ENCODE data around the gene WDHD1. TPM values are rescaled to one million over a fixed set of nuclear protein-coding genes. Genes with fewer than 3 reads are reported as not detected.
A peak's percentile ranks its signal among the peaks of the same experiment; 100 is the strongest.

The WDHD1 gene
- total and polyA plus RNA-seq, 9 donors: 1.2 to 4.2 (median 2.5) TPM

GRCh38 chr14:54895683-54896082 lies 131.2 kb downstream of the WDHD1 start:
- H3K36me3 ChIP-seq: no peaks in the 10 kb centered on the region
- no peaks in the 10 kb centered on the region for H3K4me1 ChIP-seq (ENCODE audit: insufficient read depth)
- H3K9me3 ChIP-seq: no peaks in the 10 kb centered on the region
- no peak overlapping the region for H3K4me3 ChIP-seq
- no peak overlapping the region for H3K27ac ChIP-seq
- TF ChIP-seq EP300 (IDR thresholded peaks at IDR 0.05) (no peak), POLR2A (IDR thresholded peaks at IDR 0.05) (no peak), CTCF (IDR thresholded peaks at IDR 0.05) (no peak)
- 55 to 69% (median 61%) methylated on average over 4 of the region's 4 CpGs for WGBS, 3 donors
- DNase-seq: no peak
- intact Hi-C loops (cut with DNase I): no loop called here
- no peaks in the 10 kb centered on the region for H3K27me3 ChIP-seq

- no peak for DNase-seq
- intact Hi-C loops (cut with DNase I): no loop called here
- no peak overlapping the region for H3K27ac ChIP-seq
Observed at GRCh38 chr14:54894995-54895394, 131.9 kb downstream of the WDHD1 start.

GRCh38 chr14:54893151-54893760 lies 133.6 kb downstream of the WDHD1 start:
- no peak for DNase-seq
- Histone ChIP-seq H3K36me3 (no peaks in the 10 kb centered on the region), H3K9me3 (no peaks in the 10 kb centered on the region), H3K4me3 (no peak overlapping the region), H3K27ac (no peak overlapping the region), H3K27me3 (no peaks in the 10 kb centered on the region), H3K4me1 (ENCODE audit: insufficient read depth) (no peaks in the 10 kb centered on the region)
- intact Hi-C loops (cut with DNase I): no loop called here
- no peak for TF ChIP-seq EP300 (IDR thresholded peaks at IDR 0.05)
- peak in 2 of 3 donors; percentile 35 to 44 for TF ChIP-seq CTCF (IDR thresholded peaks at IDR 0.05)
- no peak for TF ChIP-seq POLR2A (IDR thresholded peaks at IDR 0.05)
- WGBS, 3 donors: 74 to 86% (median 80%) methylated on average over 3 of the region's 3 CpGs

More at GRCh38 chr14:54894995-54895394, 131.9 kb downstream of the WDHD1 start:
- H3K27me3 ChIP-seq: no peaks in the 10 kb centered on the region
- 56 to 66% (median 64%) methylated on average over 3 of the region's 3 CpGs for WGBS, 3 donors
- H3K4me3 ChIP-seq: no peak overlapping the region
- H3K4me1 ChIP-seq (ENCODE audit: insufficient read depth): no peaks in the 10 kb centered on the region
- TF ChIP-seq POLR2A (IDR thresholded peaks at IDR 0.05) (no peak), CTCF (IDR thresholded peaks at IDR 0.05) (no peak), EP300 (IDR thresholded peaks at IDR 0.05) (no peak)
- no peaks in the 10 kb centered on the region for H3K9me3 ChIP-seq
- no peaks in the 10 kb centered on the region for H3K36me3 ChIP-seq

GRCh38 chr14:54891471-54892245 lies 135.2 kb downstream of the WDHD1 start:
- TF ChIP-seq CTCF (IDR thresholded peaks at IDR 0.05) (no peak), EP300 (IDR thresholded peaks at IDR 0.05) (no peak), POLR2A (IDR thresholded peaks at IDR 0.05) (no peak)
- H3K9me3 ChIP-seq: no peaks in the 10 kb centered on the region
- H3K27me3 ChIP-seq: no peaks in the 10 kb centered on the region
- no peak for DNase-seq
- no peak overlapping the region for H3K27ac ChIP-seq
- no peaks in the 10 kb centered on the region for H3K4me1 ChIP-seq (ENCODE audit: insufficient read depth)
- no peaks in the 10 kb centered on the region for H3K36me3 ChIP-seq
- no peak overlapping the region for H3K4me3 ChIP-seq
- 88 to 90% (median 89%) methylated on average over 10 of the region's 10 CpGs for WGBS, 3 donors
- intact Hi-C loops (cut with DNase I): no loop called here

All from ovary (tissue), 9 donors.